Bronchial epithelial cell (primary cell): ENCODE measurements around the gene TNFRSF18. TPM values are rescaled to one million over a fixed set of nuclear protein-coding genes. Genes with fewer than 3 reads are reported as not detected.

Experiments used
- DNase-seq: peaks from one replicate; pipeline ENCODE4 v3.0.0-alpha.2; 2010; ENCODE audit warnings: low read depth
- FAIRE-seq: peaks from 2 replicates; lab custom pipeline; 2011; peaks lifted over from hg19 to GRCh38; lab: Jason Lieb, UNC
- H3K27me3 ChIP-seq: 2 replicates; pipeline ENCODE4 v1.5.1; 2011; ENCODE audit warnings: low read length; ENCODE audit not compliant: control insufficient read depth, insufficient read depth
- H3K36me3 ChIP-seq: 2 replicates; pipeline ENCODE4 v1.5.1; 2011; ENCODE audit warnings: low read length; ENCODE audit not compliant: control insufficient read depth, insufficient read depth
- H3K4me3 ChIP-seq: 2 replicates; pipeline ENCODE4 v1.5.1; 2011; ENCODE audit warnings: mild to moderate bottlenecking, low read depth, low read length, control low read depth
- total RNA-seq: library from RNA; depleted of rRNA; stranded (reverse); fragments of >200 nt; gene quantifications from 2 replicates; pipeline ENCODE4 v1.2.1, GENCODE V29; 2014
- TF ChIP-seq, protein P1 (sequence below): IDR thresholded peaks from 2 replicates; pipeline ENCODE4 v1.5.1; 2011; ENCODE audit warnings: mild to moderate bottlenecking, moderate library complexity, low read length, control low read depth, inconsistent platforms; ENCODE audit not compliant: insufficient read depth, severe bottlenecking

The TNFRSF18 gene
- total RNA-seq, 1 donor from 2014 or later, result not detected

DNA sequence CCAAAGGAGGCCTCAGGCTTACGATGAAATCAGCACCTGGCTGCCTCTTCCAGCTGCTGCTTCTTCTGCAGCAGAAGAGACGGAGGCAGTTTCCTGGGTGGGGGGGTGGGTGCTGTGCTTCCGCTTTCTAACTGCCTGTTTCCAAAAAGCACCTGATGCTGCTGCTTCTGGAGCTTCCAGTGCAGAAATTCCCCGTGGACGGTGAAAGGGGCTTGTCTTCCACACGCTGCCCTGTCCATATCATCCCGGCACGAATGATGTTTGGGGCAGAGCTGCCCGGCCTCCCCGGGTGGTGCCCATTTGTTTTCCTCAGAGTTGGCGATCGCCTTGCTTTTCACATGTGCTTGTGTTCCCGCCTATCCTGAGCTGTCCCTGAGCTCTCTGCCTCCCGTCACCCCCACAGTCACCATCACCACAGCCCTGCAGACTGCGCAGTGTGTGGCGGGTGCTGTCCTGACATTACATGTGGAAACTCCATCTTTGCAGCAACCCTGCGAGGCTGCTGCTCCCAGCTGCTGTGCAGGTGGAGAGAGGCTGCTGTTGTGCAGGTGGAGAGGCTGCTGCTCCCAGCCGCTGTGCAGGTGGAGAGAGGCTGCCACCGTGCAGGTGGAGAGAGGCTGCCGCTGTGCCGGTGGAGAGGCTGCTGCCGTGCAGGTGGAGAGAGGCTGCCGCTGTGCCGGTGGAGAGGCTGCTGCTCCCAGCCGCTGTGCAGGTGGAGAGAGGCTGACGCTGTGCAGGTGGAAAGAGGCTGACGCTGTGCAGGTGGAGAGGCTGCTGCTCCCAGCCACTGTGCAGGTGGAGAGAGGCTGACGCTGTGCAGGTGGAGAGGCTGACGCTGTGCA is 30.9 kb downstream of the TNFRSF18 start:
- TF ChIP-seq, protein P1, sequence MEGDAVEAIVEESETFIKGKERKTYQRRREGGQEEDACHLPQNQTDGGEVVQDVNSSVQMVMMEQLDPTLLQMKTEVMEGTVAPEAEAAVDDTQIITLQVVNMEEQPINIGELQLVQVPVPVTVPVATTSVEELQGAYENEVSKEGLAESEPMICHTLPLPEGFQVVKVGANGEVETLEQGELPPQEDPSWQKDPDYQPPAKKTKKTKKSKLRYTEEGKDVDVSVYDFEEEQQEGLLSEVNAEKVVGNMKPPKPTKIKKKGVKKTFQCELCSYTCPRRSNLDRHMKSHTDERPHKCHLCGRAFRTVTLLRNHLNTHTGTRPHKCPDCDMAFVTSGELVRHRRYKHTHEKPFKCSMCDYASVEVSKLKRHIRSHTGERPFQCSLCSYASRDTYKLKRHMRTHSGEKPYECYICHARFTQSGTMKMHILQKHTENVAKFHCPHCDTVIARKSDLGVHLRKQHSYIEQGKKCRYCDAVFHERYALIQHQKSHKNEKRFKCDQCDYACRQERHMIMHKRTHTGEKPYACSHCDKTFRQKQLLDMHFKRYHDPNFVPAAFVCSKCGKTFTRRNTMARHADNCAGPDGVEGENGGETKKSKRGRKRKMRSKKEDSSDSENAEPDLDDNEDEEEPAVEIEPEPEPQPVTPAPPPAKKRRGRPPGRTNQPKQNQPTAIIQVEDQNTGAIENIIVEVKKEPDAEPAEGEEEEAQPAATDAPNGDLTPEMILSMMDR, result no peak
- no peak overlapping the region for H3K4me3 ChIP-seq
- no peak for FAIRE-seq
- H3K36me3 ChIP-seq, result no peaks in the 10 kb centered on the region
- no peak for DNase-seq
- H3K27me3 ChIP-seq, result peaks cover 5% of the 10 kb centered on the region

DNA sequence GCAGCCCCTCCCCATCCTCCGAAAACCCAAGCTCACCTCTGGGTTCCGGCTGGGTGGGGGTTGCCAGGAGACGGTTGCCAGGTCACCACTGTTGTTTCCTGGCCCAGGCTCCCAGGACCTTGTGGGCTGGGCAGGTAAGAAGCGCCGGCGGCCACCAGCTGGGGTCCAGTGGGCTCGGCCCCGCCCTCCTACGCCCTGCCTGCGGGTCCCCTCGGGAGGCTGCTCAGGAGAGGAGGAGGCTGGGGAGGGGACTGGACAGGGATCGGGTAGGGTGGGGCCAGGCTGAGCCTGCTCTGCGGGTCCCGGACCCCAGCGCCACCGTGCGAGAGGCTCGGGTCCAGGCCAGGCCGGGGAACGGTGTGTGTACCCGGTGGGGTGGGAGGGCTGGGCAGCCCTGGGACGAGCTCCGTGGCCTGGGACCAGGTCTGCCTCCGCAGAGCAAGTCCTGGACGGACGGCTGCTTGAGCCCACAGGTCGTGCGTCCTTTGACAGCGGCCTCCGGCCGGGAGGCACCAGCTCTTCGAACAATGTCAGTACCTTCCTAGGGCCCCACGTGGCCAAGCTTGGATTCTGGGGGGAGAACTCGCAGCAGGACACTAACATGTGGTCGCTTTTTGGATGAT is 32.5 kb downstream of the TNFRSF18 start, which contains the start of gene TTLL10:
TTLL10 (plus strand) TSS at position 88 of the 623 bp plus-strand sequence. CDS start 5,336 bp downstream, outside the sequence.
- no peak for DNase-seq
- Histone ChIP-seq H3K36me3 (peaks cover 4% of the 10 kb centered on the region), H3K4me3 (no peak within 1 kb of the TSS), H3K27me3 (peaks cover 5% of the 10 kb centered on the region)
- TF ChIP-seq, protein P1, result no peak
- FAIRE-seq, result no peak

DNA sequence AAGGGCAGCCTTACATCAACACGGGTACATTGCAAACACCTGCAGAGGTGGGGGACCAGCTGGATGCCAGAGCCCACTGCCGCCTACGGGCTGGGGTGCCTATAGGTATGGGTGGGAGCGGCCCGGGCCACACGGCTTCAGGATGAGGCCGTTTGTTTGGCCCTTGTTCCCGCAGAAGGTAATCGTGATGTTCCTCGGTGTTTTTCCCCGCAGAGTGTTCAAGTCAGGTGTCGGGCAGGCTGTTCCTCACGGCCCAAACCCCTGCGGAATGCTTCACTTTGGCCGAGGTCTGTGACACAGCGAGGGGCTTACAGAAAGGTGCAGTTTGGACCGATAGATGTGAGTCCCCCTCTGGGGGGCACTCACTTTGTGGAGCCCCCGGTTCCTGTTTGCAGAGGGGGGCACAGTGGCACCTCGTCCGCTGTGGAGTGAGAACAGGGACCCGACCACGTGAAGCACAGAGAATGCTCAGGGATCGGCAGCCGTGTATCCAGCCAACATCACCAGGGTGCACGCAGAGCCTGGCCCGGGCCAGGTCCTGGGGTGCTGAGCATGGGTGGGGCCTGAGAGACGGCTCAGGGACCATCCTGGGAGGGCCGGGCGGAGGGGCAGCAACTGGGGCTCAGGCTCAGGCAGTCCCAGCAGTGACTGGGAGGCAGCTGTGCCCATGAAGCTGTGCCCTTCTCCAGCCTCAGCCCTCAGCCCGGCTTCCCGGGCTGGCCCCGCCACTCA is 33.2 kb downstream of the TNFRSF18 start:
- Histone ChIP-seq H3K27me3 (peaks cover 5% of the 10 kb centered on the region), H3K4me3 (no peak overlapping the region), H3K36me3 (peaks cover 7% of the 10 kb centered on the region)
- DNase-seq (no peak), FAIRE-seq (no peak)
- TF ChIP-seq, protein P1, result no peak

DNA sequence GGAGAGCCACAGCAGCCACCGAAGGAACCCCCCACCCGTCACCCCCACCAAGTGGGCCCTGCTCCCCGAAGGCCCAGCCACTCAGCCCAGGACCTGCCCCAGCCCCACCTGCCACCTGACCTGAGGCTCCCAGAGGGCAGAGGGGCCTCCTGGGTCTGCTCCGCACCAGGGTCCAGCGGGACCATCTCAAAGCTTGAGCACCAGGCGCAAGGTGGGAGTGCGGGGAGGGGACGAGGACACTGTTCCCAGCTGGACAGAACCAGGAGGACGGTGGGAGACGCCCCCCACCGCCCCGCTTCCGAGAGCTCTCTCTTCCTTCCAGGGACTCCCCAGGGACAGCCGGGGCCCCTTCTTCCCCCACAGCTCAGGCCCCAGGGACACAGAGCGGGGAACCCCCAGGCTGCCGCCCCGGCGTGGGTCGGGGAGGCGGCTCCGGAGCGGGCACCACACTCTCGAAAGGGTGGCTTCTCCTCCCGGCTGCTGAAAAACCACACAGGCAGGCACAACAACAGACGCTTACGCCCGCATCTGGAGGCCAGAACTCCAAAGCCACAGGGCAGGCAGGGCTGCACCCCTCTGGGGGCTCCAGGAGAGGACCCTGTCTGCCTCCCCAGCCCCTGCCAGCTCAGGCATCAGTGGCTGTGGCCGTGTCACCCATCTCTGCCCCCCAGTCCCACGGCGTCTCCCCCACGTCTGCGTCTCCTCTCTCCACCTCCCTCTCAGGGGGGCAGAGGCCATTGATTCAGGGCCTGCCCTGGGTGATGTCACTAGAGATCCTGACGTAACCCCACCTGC is 34.6 kb downstream of the TNFRSF18 start:
- DNase-seq (no peak), FAIRE-seq (no peak)
- no peak overlapping the region for H3K4me3 ChIP-seq
- H3K27me3 ChIP-seq, result peaks cover 5% of the 10 kb centered on the region
- peaks cover 7% of the 10 kb centered on the region for H3K36me3 ChIP-seq
- TF ChIP-seq, protein P1, result no peak

DNA sequence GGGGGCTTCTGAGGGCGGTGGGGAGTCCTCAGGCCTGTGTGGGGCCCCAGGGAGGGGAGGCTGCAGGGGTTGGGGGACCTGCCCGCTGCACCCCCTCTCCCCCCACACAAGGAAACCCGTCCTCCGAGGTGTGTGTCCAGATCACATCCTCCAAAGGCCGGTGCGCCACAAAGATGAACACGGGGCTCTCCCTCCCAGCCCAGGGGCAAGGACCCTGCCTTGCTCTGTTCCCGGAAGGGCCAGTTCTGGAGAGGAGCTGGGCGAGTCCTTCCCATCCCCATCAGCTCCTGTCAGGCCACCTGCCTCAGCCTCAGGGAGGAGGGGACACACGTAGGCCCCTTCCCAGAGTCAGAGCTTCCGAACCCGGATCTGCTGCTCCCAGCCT is 35.2 kb downstream of the TNFRSF18 start:
- peaks cover 5% of the 10 kb centered on the region for H3K27me3 ChIP-seq
- no peak overlapping the region for H3K4me3 ChIP-seq
- H3K36me3 ChIP-seq, result peaks cover 7% of the 10 kb centered on the region
- FAIRE-seq (no peak), DNase-seq (no peak)
- TF ChIP-seq, protein P1, result no peak
